RWPE2 (cell line): ENCODE data around the gene EWSR1.

Experiments
- ATAC-seq: fragments of 200-7000 bp; cut with Tn5 transposase; 3 replicates; pipeline ENCODE4 v1.9.1; 2021; ENCODE audit warnings: low read depth
- DNase-seq: peaks from one replicate; pipeline ENCODE4 v3.0.0-alpha.2; 2020; ENCODE audit warnings: low spot score
- H3K27ac ChIP-seq: fragments of 450-650 bp; 2 replicates; pipeline ENCODE4 v1.5.1; 2017; ENCODE audit warnings: mild to moderate bottlenecking; ENCODE audit not compliant: poor library complexity, severe bottlenecking
- H3K27me3 ChIP-seq: fragments of 250-450 bp; sonication (Bioruptor Pico); 2 replicates; pipeline ENCODE4 v1.5.1; 2021; ENCODE audit warnings: mild to moderate bottlenecking, moderate library complexity; ENCODE audit not compliant: insufficient read depth, poor library complexity, severe bottlenecking
- H3K36me3 ChIP-seq: fragments of 250-450 bp; sonication (Bioruptor Pico); 2 replicates; pipeline ENCODE4 v1.5.1; 2020; ENCODE audit warnings: low read depth, mild to moderate bottlenecking, moderate library complexity
- H3K4me1 ChIP-seq: fragments of 250-450 bp; sonication (Bioruptor Pico); 2 replicates; pipeline ENCODE4 v1.5.1; 2021; ENCODE audit warnings: mild to moderate bottlenecking, moderate library complexity; ENCODE audit not compliant: insufficient read depth, poor library complexity, severe bottlenecking
- H3K4me3 ChIP-seq: fragments of 250-450 bp; sonication (Bioruptor Pico); 2 replicates; pipeline ENCODE4 v1.5.1; 2021; ENCODE audit warnings: mild to moderate bottlenecking, moderate library complexity; ENCODE audit not compliant: severe bottlenecking
- H3K9me3 ChIP-seq: fragments of 250-450 bp; sonication (Bioruptor Pico); 2 replicates; pipeline ENCODE4 v1.5.1; 2021; ENCODE audit warnings: mild to moderate bottlenecking, moderate library complexity; ENCODE audit not compliant: severe bottlenecking
- TF ChIP-seq, protein P1 (sequence below): fragments of 450-650 bp; IDR thresholded peaks from one replicate; pipeline ENCODE4 v1.5.1; 2017; ENCODE audit warnings: mild to moderate bottlenecking, moderate library complexity; ENCODE audit not compliant: poor library complexity, severe bottlenecking

Gene EWSR1

DNA sequence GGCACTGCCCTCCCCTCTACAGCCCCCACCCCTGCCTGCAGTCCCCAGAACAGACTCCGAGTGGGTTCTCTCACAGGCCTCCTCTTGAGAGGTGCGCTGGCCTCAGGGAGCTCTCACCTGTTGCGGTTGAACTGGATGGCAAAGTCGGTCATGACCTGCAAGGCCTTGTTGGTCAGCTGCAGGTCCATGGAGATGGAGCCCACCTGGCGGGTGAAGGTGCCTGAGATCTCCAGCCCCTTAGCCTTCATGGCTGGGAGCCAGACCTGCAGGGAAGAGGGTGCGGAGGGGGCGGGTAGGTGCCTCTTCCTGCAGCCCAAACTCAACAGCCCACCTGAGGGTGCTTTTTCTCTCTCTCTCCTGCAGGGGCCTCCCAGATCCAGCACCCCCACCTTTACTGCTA lies 66.1 kb downstream of the EWSR1 start:
- peaks cover 33% of the 10 kb centered on the region for H3K36me3 ChIP-seq
- ATAC-seq (no peak), DNase-seq (no peak)
- TF ChIP-seq, protein P1, sequence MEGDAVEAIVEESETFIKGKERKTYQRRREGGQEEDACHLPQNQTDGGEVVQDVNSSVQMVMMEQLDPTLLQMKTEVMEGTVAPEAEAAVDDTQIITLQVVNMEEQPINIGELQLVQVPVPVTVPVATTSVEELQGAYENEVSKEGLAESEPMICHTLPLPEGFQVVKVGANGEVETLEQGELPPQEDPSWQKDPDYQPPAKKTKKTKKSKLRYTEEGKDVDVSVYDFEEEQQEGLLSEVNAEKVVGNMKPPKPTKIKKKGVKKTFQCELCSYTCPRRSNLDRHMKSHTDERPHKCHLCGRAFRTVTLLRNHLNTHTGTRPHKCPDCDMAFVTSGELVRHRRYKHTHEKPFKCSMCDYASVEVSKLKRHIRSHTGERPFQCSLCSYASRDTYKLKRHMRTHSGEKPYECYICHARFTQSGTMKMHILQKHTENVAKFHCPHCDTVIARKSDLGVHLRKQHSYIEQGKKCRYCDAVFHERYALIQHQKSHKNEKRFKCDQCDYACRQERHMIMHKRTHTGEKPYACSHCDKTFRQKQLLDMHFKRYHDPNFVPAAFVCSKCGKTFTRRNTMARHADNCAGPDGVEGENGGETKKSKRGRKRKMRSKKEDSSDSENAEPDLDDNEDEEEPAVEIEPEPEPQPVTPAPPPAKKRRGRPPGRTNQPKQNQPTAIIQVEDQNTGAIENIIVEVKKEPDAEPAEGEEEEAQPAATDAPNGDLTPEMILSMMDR = no peak
- H3K27me3 ChIP-seq = no peaks in the 10 kb centered on the region
- H3K4me3 ChIP-seq = no peak overlapping the region
- H3K4me1 ChIP-seq = no peaks in the 10 kb centered on the region
- H3K27ac ChIP-seq = no peak overlapping the region
- no peaks in the 10 kb centered on the region for H3K9me3 ChIP-seq

DNA sequence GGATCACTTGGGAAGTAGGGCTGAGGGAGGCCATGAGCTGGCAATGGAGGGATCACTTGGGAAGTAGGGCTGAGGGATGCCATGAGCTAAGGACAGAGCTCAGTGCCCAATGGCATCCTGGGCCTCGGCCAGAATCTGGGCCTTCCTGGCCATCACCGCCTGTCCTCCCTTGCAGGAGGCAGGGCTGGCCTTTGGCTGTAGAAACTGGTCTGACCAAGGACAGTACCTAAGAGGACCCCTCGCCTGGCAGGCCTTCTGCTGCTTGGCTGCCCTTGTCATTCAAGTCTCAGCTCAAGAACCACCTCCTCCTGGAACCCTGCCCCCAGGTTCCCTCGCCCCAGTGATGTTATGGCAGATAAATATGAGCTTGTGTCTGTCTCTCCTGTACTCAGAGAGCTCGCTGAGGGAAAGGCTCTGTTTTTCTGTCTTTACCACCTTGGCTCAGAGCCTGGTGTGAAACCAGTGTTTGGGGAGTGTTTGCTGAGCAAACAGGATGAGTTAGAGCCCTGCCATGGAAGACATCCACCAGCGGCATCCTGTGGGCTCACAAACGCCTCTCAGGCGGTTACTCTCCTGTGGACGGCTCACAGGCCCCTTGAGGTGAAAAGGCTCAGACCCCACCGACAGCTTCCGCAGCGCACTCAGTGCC lies 66.8 kb downstream of the EWSR1 start:
- H3K4me3 ChIP-seq = no peak overlapping the region
- H3K27me3 ChIP-seq = no peaks in the 10 kb centered on the region
- DNase-seq = no peak
- no peak overlapping the region for H3K27ac ChIP-seq
- no peak for ATAC-seq
- H3K4me1 ChIP-seq = peaks cover 3% of the 10 kb centered on the region
- no peaks in the 10 kb centered on the region for H3K9me3 ChIP-seq
- H3K36me3 ChIP-seq = peaks cover 38% of the 10 kb centered on the region
- TF ChIP-seq, protein P1 = no peak

DNA sequence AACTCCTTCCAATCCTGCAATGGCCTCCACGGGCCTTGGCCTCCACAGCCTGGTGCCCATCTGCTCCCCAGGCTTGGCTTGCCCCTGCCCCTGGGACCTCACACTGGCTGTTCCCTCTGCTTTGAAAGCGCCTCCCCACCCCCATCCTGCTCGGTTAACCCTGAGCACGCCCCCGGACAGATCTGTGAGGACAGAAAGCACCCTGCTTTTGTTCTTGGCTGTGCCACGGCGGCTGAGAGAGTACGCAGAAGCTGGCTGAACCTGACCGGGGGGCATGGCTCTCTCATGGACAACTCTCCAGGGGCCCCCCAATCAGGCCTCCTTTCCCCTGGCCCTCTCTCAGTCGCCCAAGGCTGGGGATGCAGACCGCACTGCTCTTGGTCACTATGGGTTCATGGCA lies 67.6 kb downstream of the EWSR1 start:
- DNase-seq (no peak), ATAC-seq (no peak)
- no peaks in the 10 kb centered on the region for H3K27me3 ChIP-seq
- H3K36me3 ChIP-seq = peaks cover 45% of the 10 kb centered on the region
- H3K27ac ChIP-seq = no peak overlapping the region
- no peak overlapping the region for H3K4me3 ChIP-seq
- TF ChIP-seq, protein P1 = no peak
- peaks cover 7% of the 10 kb centered on the region for H3K4me1 ChIP-seq
- no peaks in the 10 kb centered on the region for H3K9me3 ChIP-seq

DNA sequence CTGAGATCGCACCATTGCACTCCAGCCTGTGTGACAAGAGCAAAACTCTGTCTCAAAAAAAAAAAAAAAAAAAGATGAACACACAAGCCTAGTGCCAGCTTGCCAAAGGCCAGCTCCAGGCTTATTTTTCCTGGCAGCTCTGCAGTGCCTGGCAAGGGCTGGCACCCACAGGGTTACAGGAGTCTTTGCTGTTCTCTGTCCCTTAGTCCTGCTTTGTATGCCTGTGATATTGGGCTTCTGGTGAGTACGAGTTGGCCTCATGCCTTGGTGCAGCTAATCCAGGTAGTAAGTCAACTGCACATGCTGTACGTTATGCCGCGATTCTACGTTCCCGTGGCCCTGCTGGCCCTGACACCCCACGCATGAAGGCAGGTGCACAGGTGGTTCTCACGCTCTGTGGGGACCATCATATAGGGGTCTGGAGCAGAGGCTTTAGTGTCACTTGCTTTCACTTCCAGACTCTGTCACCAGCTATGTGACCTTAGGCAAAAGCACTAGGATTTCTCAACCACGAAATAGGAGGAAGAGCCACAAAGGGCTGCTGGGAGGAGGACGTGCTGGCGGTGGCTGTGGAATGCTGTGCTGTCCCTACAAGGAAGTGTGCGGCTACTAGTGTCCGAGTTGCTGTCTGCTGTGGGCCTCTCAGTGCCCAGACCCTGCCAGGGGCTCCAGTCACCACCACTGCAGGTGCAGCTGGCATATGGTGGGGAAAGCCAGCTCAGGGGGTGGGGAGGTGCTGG lies 68.9 kb downstream of the EWSR1 start:
- Histone ChIP-seq H3K36me3 (peaks cover 53% of the 10 kb centered on the region), H3K4me3 (no peak overlapping the region), H3K27ac (no peak overlapping the region), H3K9me3 (no peaks in the 10 kb centered on the region), H3K27me3 (no peaks in the 10 kb centered on the region), H3K4me1 (peaks cover 7% of the 10 kb centered on the region)
- DNase-seq (no peak), ATAC-seq (no peak)
- TF ChIP-seq, protein P1 = no peak

DNA sequence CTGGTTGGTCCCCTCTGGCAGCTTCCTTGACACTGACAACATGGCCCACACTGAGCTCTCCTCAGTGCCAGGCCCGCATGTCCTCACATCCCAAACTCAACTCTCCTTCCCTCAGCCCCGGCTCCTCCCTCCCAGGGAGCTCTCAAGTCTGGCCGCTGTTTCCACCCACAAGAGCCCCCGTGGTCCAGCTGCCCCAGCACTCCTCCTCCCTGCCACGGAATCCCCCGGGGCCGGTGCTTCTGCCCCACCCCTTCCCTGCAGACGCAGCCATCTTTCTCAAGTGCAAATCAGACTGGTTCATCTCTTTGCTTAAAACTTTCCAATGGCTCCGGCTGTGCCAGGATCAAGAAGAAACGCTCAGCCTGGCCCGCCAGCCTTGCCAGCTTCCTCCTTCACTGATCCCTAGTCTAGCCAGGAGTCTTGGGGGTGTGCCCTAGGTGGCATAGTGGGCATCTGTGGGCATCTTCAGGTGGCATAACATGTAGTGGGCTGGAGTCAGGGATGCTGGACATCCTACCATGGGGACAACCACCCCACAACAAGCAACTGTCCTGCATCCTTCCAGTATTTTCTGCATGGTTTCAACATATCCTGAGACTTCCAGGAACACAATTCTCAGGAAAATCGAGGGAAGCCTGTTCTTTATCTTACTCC lies 69.7 kb downstream of the EWSR1 start:
- peaks cover 7% of the 10 kb centered on the region for H3K4me1 ChIP-seq
- no peaks in the 10 kb centered on the region for H3K9me3 ChIP-seq
- DNase-seq (no peak), ATAC-seq (no peak)
- H3K27ac ChIP-seq = no peak overlapping the region
- TF ChIP-seq, protein P1 = no peak
- no peak overlapping the region for H3K4me3 ChIP-seq
- peaks cover 57% of the 10 kb centered on the region for H3K36me3 ChIP-seq
- H3K27me3 ChIP-seq = no peaks in the 10 kb centered on the region
